Measurements from ENCODE around the gene ZNF76. TPM values are rescaled to one million over a fixed set of nuclear protein-coding genes. Genes with fewer than 3 reads are reported as not detected.

The ZNF76 gene
- total RNA-seq, 2 donors from 2014 or later = 25.4 to 26.0 TPM

- Histone ChIP-seq H3K27ac (peak overlapping the region in 1 of 2 donors; percentile 2), H3K27me3 (no peaks in the 10 kb centered on the region), H3K4me1 (peaks cover 0 to 33% of the 10 kb centered on the region in 2 donors), H3K36me3 (peaks cover 5% of the 10 kb centered on the region), H3K9me3 (no peaks in the 10 kb centered on the region), H3K4me3 (no peak overlapping the region)
- no peak for DNase-seq (ENCODE audit: low spot score)
- TF ChIP-seq, protein P1, sequence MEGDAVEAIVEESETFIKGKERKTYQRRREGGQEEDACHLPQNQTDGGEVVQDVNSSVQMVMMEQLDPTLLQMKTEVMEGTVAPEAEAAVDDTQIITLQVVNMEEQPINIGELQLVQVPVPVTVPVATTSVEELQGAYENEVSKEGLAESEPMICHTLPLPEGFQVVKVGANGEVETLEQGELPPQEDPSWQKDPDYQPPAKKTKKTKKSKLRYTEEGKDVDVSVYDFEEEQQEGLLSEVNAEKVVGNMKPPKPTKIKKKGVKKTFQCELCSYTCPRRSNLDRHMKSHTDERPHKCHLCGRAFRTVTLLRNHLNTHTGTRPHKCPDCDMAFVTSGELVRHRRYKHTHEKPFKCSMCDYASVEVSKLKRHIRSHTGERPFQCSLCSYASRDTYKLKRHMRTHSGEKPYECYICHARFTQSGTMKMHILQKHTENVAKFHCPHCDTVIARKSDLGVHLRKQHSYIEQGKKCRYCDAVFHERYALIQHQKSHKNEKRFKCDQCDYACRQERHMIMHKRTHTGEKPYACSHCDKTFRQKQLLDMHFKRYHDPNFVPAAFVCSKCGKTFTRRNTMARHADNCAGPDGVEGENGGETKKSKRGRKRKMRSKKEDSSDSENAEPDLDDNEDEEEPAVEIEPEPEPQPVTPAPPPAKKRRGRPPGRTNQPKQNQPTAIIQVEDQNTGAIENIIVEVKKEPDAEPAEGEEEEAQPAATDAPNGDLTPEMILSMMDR (IDR thresholded peaks at IDR 0.05) = no peak
Observed at GRCh38 chr6:35238843-35239289, 20.7 kb upstream of the ZNF76 start.

DNA sequence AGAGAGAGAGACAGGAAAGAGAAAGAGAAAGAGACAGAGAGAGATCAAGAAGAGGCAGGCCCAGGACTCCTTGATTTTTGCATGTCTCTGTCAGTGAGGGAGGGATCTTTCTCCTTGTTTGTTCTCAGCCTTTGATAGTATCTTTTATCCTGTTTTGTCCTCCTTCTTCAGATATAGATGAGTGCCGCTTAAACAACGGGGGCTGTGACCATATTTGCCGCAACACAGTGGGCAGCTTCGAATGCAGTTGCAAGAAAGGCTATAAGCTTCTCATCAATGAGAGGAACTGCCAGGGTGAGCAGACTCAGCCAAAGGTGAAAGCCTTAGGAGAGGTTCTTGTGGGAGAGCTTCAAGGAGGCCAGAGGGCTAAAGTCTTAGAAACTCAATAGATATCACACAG, 20.0 kb upstream of the ZNF76 start:
- TF ChIP-seq, protein P1 (IDR thresholded peaks at IDR 0.05) = no peak
- DNase-seq (ENCODE audit: low spot score) = no peak
- no peaks in the 10 kb centered on the region for H3K9me3 ChIP-seq
- peaks cover 0 to 33% of the 10 kb centered on the region in 2 donors for H3K4me1 ChIP-seq
- peaks cover 5% of the 10 kb centered on the region for H3K36me3 ChIP-seq
- no peak overlapping the region for H3K4me3 ChIP-seq
- H3K27me3 ChIP-seq = no peaks in the 10 kb centered on the region
- H3K27ac ChIP-seq = no peak overlapping the region

DNA sequence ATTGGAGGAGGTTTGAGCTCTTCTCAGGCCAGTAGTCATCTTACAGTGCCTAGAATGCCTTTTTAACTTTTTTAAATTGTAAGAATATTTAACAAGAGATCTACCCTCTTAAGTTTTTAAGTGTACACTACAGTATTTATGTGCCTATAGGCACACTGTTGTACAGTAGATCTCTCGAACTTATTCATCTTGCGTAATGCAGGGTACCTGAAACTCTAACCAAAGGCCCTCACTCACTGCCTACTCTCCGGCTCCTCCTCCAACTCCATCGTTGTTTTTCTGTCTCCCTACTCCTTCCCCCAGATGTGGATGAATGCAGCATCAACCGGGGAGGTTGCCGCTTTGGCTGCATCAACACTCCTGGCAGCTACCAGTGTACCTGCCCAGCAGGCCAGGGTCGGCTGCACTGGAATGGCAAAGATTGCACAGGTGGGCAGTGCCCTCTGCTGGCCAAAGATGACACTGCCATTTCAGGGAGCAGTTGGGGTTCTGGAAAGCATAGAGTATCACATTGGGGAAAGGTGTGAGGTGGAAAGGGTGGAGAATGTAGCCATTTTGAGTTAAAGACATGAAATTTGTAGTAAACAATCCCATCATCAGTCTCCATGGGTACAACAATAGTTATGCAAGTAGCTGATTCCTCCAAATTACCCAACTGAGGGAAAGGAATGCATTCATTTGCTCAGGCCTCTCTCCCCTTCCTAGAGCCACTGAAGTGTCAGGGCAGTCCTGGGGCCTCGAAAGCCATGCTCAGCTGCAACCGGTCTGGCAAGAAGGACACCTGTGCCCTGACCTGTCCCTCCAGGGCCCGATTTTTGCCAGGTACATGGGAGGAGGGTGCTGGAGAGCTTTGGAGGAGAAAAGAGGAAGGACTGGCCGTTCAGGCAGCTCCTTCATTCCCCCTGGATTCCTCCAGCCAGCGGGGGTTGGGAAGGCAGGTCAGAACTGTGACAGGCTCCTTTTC, 18.4 kb upstream of the ZNF76 start:
- TF ChIP-seq, protein P1 (IDR thresholded peaks at IDR 0.05) = peak; percentile 92 to 96
- H3K4me1 ChIP-seq = peaks cover 0 to 33% of the 10 kb centered on the region in 2 donors
- no peaks in the 10 kb centered on the region for H3K9me3 ChIP-seq
- no peak overlapping the region for H3K4me3 ChIP-seq
- no peaks in the 10 kb centered on the region for H3K27me3 ChIP-seq
- DNase-seq (ENCODE audit: low spot score) = peak; percentile 76
- no peak overlapping the region for H3K27ac ChIP-seq
- H3K36me3 ChIP-seq = peaks cover 5% of the 10 kb centered on the region

DNA sequence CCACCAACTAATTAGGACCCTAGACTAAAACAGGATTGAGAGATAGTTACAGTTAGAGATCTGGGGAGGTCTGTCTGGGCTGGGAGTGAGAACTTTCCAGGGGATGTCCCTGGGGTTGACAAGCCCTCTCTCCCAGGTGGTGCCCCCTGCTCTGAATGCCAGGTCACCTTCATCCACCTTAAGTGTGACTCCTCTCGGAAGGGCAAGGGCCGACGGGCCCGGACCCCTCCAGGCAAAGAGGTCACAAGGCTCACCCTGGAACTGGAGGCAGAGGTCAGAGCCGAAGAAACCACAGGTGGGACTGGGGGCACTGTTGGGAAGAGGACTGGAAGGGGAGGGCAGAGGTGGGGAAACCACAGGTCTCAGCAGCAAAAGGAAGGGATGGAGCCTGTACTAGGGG, 17.0 kb upstream of the ZNF76 start:
- no peak for DNase-seq (ENCODE audit: low spot score)
- H3K36me3 ChIP-seq = peaks cover 5% of the 10 kb centered on the region
- H3K4me3 ChIP-seq = no peak overlapping the region
- TF ChIP-seq, protein P1 (IDR thresholded peaks at IDR 0.05) = no peak
- H3K27ac ChIP-seq = no peak overlapping the region
- H3K27me3 ChIP-seq = no peaks in the 10 kb centered on the region
- H3K9me3 ChIP-seq = no peaks in the 10 kb centered on the region
- peaks cover 0 to 33% of the 10 kb centered on the region in 2 donors for H3K4me1 ChIP-seq

DNA sequence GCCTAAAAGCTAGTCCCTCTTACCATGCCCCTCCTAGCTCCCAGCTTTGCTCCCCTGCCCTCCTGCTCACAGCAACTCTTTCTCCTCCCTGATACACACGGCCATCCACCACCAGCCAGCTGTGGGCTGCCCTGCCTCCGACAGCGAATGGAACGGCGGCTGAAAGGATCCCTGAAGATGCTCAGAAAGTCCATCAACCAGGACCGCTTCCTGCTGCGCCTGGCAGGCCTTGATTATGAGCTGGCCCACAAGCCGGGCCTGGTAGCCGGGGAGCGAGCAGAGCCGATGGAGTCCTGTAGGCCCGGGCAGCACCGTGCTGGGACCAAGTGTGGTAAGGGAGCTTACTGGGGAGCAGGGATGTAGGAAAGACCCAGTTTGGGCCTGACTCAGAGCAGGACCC, 16.6 kb upstream of the ZNF76 start:
- Histone ChIP-seq H3K4me1 (peaks cover 0 to 32% of the 10 kb centered on the region in 2 donors), H3K36me3 (peaks cover 5% of the 10 kb centered on the region), H3K9me3 (no peaks in the 10 kb centered on the region), H3K4me3 (no peak overlapping the region), H3K27me3 (no peaks in the 10 kb centered on the region), H3K27ac (no peak overlapping the region)
- TF ChIP-seq, protein P1 (IDR thresholded peaks at IDR 0.05) = no peak
- no peak for DNase-seq (ENCODE audit: low spot score)
